GM19324 (cell line): ENCODE results near the gene RAB17.

Experiments used
- ATAC-seq: cut with Tn5 transposase; IDR thresholded peaks from one replicate; pipeline ENCODE4 v1.9.1; 2021; ENCODE audit warnings: mild to moderate bottlenecking, moderate library complexity; ENCODE audit not compliant: unreplicated experiment, low FRiP score

RAB17 gene

GRCh38 chr2:237590272-237591140 lies at the start of gene RAB17:
Gene RAB17 (minus strand): TSS chr2:237590734. CDS start chr2:237586154, 4,580 bp downstream.
- ATAC-seq: no peak

- no peak for ATAC-seq
Observed at GRCh38 chr2:237639836-237640220, 49.3 kb upstream of the RAB17 start.

GRCh38 chr2:237639052-237639835 lies 48.7 kb upstream of the RAB17 start:
- no peak for ATAC-seq

GRCh38 chr2:237638176-237638575 lies 47.6 kb upstream of the RAB17 start:
- no peak for ATAC-seq

GRCh38 chr2:237637429-237638135 lies 47.0 kb upstream of the RAB17 start:
- ATAC-seq: no peak

- no peak for ATAC-seq
Observed at GRCh38 chr2:237636578-237636977, 46.0 kb upstream of the RAB17 start.

- no peak for ATAC-seq
Observed at GRCh38 chr2:237633061-237633561, 42.6 kb upstream of the RAB17 start.

- ATAC-seq: no peak
Observed at GRCh38 chr2:237631801-237632585, 41.5 kb upstream of the RAB17 start.

- ATAC-seq: no peak
Observed at GRCh38 chr2:237631007-237631785, 40.7 kb upstream of the RAB17 start.

- no peak for ATAC-seq
Observed at GRCh38 chr2:237630216-237631000, 39.9 kb upstream of the RAB17 start.

GRCh38 chr2:237629739-237630138 lies 39.2 kb upstream of the RAB17 start:
- ATAC-seq: no peak

GRCh38 chr2:237629188-237629534 lies 38.6 kb upstream of the RAB17 start:
- no peak for ATAC-seq

- no peak for ATAC-seq
Observed at GRCh38 chr2:237628247-237629187, 38.0 kb upstream of the RAB17 start.

- no peak for ATAC-seq
Observed at GRCh38 chr2:237627441-237628246, 37.1 kb upstream of the RAB17 start, which contains the start of gene LRRFIP1. Gene LRRFIP1 (plus strand): TSS chr2:237627587. CDS start chr2:237627645, 58 bp downstream.

- ATAC-seq: no peak
Observed at GRCh38 chr2:237626813-237627440, 36.4 kb upstream of the RAB17 start.

GRCh38 chr2:237625777-237626176 lies 35.2 kb upstream of the RAB17 start:
- no peak for ATAC-seq
